NB4 (cell line): ENCODE results near the gene TAS1R2.

Experiments
- MYC ChIP-seq: IDR thresholded peaks from 2 replicates; pipeline ENCODE4 v1.6.1; 2011; ENCODE audit warnings: low read depth, low read length
- POLR2A ChIP-seq: IDR thresholded peaks from 2 replicates; pipeline ENCODE4 v1.6.1; 2011; ENCODE audit warnings: mild to moderate bottlenecking; ENCODE audit not compliant: insufficient read length; ENCODE audit errors: extremely low read depth
- TF ChIP-seq, protein P1 (sequence below): IDR thresholded peaks from one replicate; pipeline ENCODE4 v1.5.1; 2012; ENCODE audit warnings: low read depth, low read length
- TF ChIP-seq, protein P2 (sequence below): IDR thresholded peaks from 2 replicates; pipeline ENCODE4 v1.6.1; 2011; ENCODE audit warnings: low read depth, low read length

DNA sequence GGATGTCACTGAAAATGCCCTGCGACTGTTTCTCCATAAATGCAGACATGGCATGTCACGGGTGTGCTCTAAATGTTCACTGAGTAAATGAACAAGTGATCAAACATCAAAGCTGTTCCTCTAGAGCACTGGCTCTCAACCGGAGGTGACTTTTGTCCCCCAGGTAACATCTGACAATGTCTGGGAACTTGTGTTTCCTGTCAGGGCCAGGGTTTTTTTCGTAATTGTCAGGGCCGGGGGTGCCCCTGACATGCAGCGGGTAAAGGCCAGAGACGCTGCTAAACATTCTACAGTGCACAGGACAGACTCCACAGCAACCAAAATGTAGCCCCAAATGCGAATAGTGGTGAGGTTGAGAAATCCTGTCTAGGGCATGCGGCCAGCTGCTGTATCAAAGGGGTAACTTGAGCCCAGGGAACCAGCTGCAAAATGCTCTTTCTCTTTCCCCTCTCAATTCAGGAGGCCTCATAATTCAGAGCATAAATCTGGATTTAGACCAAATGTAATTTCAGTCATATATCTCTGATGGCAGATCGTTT, 40.9 kb upstream of the TAS1R2 start:
- TF ChIP-seq, protein P1, sequence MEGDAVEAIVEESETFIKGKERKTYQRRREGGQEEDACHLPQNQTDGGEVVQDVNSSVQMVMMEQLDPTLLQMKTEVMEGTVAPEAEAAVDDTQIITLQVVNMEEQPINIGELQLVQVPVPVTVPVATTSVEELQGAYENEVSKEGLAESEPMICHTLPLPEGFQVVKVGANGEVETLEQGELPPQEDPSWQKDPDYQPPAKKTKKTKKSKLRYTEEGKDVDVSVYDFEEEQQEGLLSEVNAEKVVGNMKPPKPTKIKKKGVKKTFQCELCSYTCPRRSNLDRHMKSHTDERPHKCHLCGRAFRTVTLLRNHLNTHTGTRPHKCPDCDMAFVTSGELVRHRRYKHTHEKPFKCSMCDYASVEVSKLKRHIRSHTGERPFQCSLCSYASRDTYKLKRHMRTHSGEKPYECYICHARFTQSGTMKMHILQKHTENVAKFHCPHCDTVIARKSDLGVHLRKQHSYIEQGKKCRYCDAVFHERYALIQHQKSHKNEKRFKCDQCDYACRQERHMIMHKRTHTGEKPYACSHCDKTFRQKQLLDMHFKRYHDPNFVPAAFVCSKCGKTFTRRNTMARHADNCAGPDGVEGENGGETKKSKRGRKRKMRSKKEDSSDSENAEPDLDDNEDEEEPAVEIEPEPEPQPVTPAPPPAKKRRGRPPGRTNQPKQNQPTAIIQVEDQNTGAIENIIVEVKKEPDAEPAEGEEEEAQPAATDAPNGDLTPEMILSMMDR = no peak
- TF ChIP-seq MYC = no peak
- TF ChIP-seq POLR2A = no peak
- TF ChIP-seq, protein P2, sequence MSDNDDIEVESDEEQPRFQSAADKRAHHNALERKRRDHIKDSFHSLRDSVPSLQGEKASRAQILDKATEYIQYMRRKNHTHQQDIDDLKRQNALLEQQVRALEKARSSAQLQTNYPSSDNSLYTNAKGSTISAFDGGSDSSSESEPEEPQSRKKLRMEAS = no peak
